Mucosa of rectum (tissue), 2 donors: ENCODE results near the gene THTPA.

Experiments used
- H3K27ac ChIP-seq, 2 donors: one replicate each; pipeline ENCODE4 v1.7.0; 2013; ENCODE audit warnings: inconsistent platforms in 2 of 2, low read depth in 2 of 2, low read length in 2 of 2
- H3K27me3 ChIP-seq, 2 donors: one replicate each; pipeline ENCODE4 v1.7.0; 2013; ENCODE audit warnings: low read length in 2 of 2; ENCODE audit not compliant: control insufficient read depth in 2 of 2, insufficient read depth in 2 of 2
- H3K36me3 ChIP-seq, 2 donors: one replicate each; pipeline ENCODE4 v1.7.0; 2013; ENCODE audit warnings: low read length in 2 of 2; ENCODE audit not compliant: control insufficient read depth in 2 of 2, insufficient read depth in 2 of 2
- H3K4me1 ChIP-seq, 2 donors: one replicate each; pipeline ENCODE4 v1.7.0; 2013; ENCODE audit warnings: low read length in 2 of 2, mild to moderate bottlenecking in 1 of 2; ENCODE audit not compliant: control insufficient read depth in 2 of 2, insufficient read depth in 2 of 2
- H3K4me3 ChIP-seq, 2 donors: one replicate each; pipeline ENCODE4 v1.7.0; 2013; ENCODE audit warnings: low read length in 2 of 2
- H3K9ac ChIP-seq, 2 donors: one replicate each; pipeline ENCODE4 v1.7.0; 2013; ENCODE audit warnings: low read length in 2 of 2, low read depth in 1 of 2, mild to moderate bottlenecking in 1 of 2
- H3K9me3 ChIP-seq, 2 donors: one replicate each; pipeline ENCODE4 v1.7.0; 2013; ENCODE audit warnings: low read length in 2 of 2; ENCODE audit not compliant: control insufficient read depth in 2 of 2
- donor health status: healthy.
- donor health status: Normal muscosa, but diverticular disease.

The THTPA gene

DNA sequence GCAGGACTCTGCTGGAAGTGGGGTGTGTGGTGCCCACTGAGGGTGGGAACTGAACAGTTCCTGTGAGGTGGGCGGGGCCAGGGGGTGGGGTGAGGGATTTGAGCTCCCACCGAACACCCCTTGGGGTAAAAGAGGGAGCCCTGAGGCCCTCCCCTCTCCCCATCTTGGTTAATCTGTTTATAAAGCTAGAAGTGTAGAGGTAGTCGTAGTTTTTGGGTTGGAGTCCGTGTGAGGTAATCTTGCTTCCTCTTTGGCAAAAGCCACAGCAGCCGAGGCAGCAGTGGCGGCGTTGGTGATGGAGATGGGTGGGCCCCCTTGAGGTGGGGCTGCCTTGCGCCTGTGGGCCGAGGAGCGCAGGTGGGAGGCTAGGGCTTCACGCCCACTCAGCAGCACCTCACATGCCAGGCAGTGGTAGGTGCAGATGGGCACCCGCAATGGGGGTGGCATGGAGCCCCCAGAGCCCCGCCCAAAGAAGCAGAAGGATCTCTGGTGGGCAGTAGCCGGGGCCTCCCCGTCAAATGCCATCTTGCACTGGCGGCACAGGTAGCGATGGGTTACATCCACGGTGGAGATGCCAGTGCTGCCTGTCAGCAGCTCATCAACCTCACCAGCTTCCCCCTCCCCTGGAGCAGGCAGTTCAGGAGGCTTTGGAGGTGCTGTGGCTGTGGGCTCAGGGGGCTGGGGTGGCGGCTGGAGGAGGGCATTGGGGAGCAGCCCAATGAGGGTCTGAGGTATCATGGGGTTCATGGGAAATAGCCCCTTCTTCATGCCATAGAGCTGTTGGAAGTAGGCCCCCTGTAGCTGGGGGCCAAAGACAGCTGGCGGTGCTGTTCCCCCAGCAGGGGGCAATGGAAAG lies 34.1 kb upstream of the THTPA start:
- H3K4me1 ChIP-seq = no peaks in the 10 kb centered on the region
- H3K9me3 ChIP-seq = no peaks in the 10 kb centered on the region
- no peaks in the 10 kb centered on the region for H3K27me3 ChIP-seq
- H3K4me3 ChIP-seq = no peak overlapping the region
- H3K36me3 ChIP-seq = no peaks in the 10 kb centered on the region
- no peak overlapping the region for H3K27ac ChIP-seq
- H3K9ac ChIP-seq = no peak overlapping the region

DNA sequence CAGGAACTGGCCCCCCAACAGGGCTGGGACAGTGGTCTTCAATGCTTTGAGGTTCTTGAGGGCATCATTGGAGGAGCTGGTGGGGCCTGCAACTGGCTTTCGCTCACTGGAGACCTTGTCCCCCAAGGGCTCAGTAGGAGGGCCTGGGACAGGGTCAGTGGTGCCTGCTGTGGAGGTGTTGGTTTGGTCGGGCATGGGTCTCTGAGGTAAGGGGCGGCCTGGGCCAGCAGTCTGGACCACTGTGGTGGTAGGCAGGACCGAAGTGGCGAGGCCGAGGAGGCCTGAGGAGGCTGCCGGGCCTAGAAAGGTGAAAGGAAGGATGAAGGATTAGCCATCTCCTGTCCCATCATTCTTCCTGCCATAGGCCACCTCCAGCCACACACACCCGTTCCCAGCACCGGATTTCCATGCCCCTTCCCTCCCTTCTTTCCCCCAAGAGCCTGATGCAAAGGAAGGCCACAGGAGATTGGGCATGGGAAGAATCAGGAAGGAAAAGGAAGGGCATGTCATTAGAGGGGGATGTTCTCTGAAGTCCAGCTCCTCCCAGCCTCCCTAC lies 33.4 kb upstream of the THTPA start:
- Histone ChIP-seq H3K9me3 (no peaks in the 10 kb centered on the region), H3K27ac (no peak overlapping the region), H3K9ac (no peak overlapping the region), H3K36me3 (no peaks in the 10 kb centered on the region), H3K4me1 (no peaks in the 10 kb centered on the region), H3K27me3 (no peaks in the 10 kb centered on the region), H3K4me3 (no peak overlapping the region)

DNA sequence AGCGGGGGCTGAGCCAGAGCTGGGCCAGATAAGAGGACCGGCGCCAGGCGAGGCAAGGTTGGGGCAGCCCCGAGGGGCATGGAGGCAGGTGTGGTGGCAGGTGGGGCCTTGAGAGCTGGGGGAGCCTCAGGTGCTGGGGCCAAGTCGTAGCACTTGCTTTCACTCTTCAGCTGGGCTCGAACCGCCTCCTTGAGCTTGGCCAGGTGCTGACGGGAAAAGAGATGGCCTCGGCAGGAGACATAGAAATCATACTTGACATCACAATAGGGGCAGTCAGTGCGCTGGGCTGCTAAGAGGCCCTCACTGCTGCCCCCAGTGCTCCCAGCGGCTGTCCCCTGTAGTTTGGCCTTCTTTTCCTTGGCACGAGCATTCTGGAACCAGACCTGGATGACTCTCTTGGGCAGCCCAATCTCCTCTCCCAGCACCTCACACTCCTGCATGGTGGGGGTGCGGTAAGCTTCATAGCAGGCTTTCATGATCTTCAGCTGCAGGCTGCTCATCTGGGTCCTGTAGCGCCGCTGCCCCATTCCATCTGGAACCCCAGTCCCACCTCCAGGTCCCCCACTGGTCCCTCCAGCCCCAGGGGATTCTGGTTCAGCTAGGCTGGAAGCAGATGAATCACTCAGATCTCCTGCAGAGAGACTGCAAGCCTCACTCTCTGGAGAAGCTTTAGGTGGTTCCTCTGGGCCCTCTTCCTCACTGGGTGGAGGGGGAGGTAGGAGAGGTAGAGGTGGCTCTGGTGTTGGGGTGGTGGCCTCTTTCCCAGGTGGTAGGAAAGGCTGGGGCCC lies 32.6 kb upstream of the THTPA start:
- H3K9ac ChIP-seq = no peak overlapping the region
- H3K27ac ChIP-seq = no peak overlapping the region
- H3K9me3 ChIP-seq = no peaks in the 10 kb centered on the region
- H3K4me1 ChIP-seq = no peaks in the 10 kb centered on the region
- no peak overlapping the region for H3K4me3 ChIP-seq
- H3K36me3 ChIP-seq = no peaks in the 10 kb centered on the region
- no peaks in the 10 kb centered on the region for H3K27me3 ChIP-seq

DNA sequence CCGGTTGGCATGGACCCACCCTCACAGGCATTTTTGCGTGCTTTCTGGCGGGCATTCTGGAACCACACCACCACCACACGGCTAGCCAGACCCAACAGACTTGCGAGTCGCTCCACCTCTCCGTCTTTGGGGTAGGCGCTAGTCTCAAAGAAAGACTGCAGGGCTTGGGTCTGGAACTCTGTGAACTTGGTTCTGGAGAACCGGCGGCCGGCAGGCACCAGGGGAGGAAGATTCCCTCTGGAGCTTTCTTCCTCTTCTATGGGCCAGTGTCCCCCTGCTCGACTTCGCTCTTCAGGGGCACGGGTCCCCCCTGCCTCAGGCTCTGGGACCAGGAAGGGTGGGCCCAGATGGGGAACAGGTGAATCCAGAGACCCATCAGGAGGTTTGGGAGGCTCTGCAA lies 31.1 kb upstream of the THTPA start:
- no peak overlapping the region for H3K9ac ChIP-seq
- no peaks in the 10 kb centered on the region for H3K36me3 ChIP-seq
- no peaks in the 10 kb centered on the region for H3K27me3 ChIP-seq
- H3K9me3 ChIP-seq = no peaks in the 10 kb centered on the region
- H3K27ac ChIP-seq = no peak overlapping the region
- H3K4me1 ChIP-seq = no peaks in the 10 kb centered on the region
- H3K4me3 ChIP-seq = no peak overlapping the region

DNA sequence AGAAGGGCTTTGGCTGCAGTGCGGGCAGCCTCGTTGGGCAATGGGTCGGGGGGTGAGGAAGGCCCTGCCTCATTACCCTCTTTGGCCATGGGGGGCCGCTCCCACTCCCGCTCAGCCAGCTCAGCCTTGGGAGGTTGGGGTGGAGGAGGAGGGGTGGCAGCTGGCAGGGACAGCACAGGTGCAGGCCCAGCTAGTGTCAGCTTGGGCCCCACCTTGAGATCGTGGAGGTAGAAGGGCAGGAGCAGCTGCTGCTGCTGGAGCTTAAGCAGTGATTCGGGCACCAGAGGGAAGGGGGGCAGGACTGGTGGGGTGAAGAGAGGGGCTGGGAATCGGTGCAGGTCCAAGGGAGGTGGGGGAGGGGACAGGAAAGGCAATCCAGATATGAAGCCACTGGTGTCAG lies 30.5 kb upstream of the THTPA start:
- Histone ChIP-seq H3K36me3 (no peaks in the 10 kb centered on the region), H3K9ac (no peak overlapping the region), H3K9me3 (no peaks in the 10 kb centered on the region), H3K27ac (no peak overlapping the region), H3K27me3 (no peaks in the 10 kb centered on the region), H3K4me1 (no peaks in the 10 kb centered on the region), H3K4me3 (no peak overlapping the region)

DNA sequence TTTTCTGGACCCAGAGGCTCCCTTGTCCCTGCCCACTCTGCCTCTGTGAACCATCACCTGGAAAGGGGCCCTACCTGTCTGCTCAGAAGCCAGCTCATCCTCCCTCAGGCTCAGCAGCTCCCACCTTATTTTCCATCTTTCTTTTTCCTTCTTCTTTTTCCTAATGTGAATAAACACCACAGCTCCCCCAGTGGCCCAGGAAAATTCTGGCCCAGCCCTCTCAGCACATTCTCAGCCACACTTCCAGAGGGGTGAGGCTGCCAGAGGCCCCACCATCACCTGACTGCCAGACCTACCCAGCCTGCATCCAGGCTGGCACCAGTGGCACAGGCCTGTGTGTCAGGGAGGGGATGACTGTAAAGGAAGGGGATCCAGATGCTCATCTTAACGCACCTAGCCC lies 27.5 kb upstream of the THTPA start:
- no peak overlapping the region for H3K27ac ChIP-seq
- H3K36me3 ChIP-seq = no peaks in the 10 kb centered on the region
- no peaks in the 10 kb centered on the region for H3K27me3 ChIP-seq
- H3K9ac ChIP-seq = no peak overlapping the region
- H3K4me1 ChIP-seq = no peaks in the 10 kb centered on the region
- H3K9me3 ChIP-seq = no peaks in the 10 kb centered on the region
- no peak overlapping the region for H3K4me3 ChIP-seq

DNA sequence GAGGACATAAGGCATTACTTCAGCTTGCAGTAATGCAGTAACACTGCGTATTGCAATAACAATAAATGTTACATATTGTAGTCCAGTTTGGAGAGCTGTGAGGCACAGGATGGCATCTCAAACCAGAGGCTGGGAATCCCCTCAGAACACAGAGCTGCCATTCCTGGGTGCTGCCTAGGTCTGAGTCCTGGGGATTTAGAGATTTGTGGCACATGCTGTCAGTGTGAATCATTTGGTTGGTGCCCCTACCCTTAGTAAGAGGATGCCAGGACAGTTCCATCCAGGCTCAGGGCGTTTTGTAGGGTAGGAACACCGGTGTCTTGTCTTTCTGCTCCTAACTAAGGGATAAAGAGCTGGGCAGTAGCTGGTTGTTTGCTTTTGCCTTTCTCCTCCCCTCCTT lies 27.1 kb upstream of the THTPA start:
- H3K27ac ChIP-seq = no peak overlapping the region
- H3K36me3 ChIP-seq = no peaks in the 10 kb centered on the region
- H3K9ac ChIP-seq = no peak overlapping the region

DNA sequence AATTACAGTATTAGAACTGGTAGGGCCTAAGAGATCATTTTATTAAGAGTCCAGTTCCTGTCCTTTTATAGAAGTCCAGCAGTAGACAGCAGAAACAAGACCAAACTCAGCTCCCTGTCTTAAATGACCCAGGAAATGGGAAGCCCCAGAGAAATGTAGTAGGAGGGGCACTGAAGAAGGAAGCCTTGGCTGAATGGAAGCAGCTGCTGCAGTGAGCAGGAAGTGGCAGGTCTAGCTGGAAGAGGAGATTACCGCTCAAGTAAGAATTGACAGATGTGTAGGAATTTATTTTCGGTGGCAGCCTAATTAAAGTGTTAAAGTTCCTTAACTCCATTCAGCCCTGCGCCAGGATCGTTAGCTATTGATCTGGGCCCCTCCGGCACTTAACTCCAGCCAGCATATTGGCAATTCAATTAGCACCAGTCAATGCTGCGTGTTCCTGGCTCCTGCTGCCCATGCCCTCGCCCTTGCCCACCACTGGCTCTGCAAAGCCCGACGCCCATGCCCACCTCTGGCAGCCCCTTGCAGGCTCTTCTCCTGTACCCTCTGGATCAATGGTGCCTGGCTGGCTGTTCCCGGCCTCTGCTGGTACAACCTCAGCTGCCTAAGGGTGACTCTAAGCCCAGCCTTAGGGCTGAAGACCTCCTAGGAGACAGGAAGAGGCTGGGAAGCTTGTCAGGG lies 25.6 kb upstream of the THTPA start:
- Histone ChIP-seq H3K4me1 (no peaks in the 10 kb centered on the region), H3K27ac (no peak overlapping the region), H3K27me3 (no peaks in the 10 kb centered on the region), H3K9me3 (no peaks in the 10 kb centered on the region), H3K36me3 (no peaks in the 10 kb centered on the region), H3K9ac (no peak overlapping the region), H3K4me3 (no peak overlapping the region)

More for the DNA sequence above, 27.1 kb upstream of the THTPA start:
- Histone ChIP-seq H3K4me1 (no peaks in the 10 kb centered on the region), H3K9me3 (no peaks in the 10 kb centered on the region), H3K4me3 (no peak overlapping the region), H3K27me3 (no peaks in the 10 kb centered on the region)

DNA sequence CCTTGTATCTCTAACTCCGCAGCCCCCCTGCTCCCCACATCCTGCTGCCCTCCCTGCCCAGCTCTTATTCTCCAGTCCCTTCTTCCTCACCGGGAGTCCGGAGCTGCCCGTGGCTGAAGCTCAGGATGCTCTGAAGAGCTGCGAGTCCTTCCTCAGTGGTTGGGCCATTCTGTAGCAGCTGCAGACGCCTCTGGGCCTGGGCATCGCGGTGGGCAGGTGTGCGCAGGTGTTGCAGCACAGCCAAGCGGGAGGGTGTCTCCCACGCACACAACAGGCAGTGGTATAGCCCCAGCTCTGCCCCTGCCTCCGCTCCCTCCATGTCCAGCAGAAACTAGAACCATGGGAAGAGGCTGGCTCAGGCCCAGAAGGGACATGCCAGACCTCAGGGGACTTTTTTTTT lies 24.7 kb upstream of the THTPA start:
- Histone ChIP-seq H3K4me1 (no peaks in the 10 kb centered on the region), H3K27ac (no peak overlapping the region), H3K4me3 (no peak overlapping the region), H3K9ac (no peak overlapping the region), H3K36me3 (no peaks in the 10 kb centered on the region), H3K27me3 (no peaks in the 10 kb centered on the region), H3K9me3 (no peaks in the 10 kb centered on the region)

DNA sequence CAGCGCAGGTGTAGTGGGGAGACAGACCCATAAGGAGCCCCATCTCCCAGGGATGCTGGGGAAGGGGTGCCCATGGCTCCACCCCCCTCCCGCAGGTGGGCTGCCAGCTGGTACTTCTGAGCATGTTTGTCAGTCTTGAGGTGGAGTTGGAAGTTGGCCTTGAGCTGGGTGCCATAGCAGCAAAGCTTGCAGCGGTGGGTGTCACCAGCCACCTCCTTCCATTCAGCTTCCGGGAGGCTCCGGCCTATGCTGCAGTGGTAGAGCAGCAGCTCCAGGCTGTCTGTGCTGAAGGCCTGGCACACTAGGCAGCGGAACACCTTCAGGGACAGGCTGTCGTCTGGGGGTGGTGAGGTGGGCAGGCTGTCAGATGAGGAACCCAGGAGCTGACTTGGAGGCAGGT lies 23.4 kb upstream of the THTPA start:
- no peaks in the 10 kb centered on the region for H3K4me1 ChIP-seq
- H3K9ac ChIP-seq = no peak overlapping the region
- no peaks in the 10 kb centered on the region for H3K27me3 ChIP-seq
- H3K27ac ChIP-seq = no peak overlapping the region
- H3K36me3 ChIP-seq = no peaks in the 10 kb centered on the region
- no peaks in the 10 kb centered on the region for H3K9me3 ChIP-seq
- H3K4me3 ChIP-seq = no peak overlapping the region
